Hair follicle dermal papilla cell (primary cell): ENCODE data around the gene PRDM4. TPM values are rescaled to one million over a fixed set of nuclear protein-coding genes. Genes with fewer than 3 reads are reported as not detected.

Source experiments
- total RNA-seq: library from RNA; depleted of rRNA; stranded (reverse); fragments of >200 nt; gene quantifications from 2 replicates; pipeline ENCODE4 v1.2.3, GENCODE V29; 2012

The PRDM4 gene
- total RNA-seq: 40.0 and 44.5 TPM in 2 replicates

DNA sequence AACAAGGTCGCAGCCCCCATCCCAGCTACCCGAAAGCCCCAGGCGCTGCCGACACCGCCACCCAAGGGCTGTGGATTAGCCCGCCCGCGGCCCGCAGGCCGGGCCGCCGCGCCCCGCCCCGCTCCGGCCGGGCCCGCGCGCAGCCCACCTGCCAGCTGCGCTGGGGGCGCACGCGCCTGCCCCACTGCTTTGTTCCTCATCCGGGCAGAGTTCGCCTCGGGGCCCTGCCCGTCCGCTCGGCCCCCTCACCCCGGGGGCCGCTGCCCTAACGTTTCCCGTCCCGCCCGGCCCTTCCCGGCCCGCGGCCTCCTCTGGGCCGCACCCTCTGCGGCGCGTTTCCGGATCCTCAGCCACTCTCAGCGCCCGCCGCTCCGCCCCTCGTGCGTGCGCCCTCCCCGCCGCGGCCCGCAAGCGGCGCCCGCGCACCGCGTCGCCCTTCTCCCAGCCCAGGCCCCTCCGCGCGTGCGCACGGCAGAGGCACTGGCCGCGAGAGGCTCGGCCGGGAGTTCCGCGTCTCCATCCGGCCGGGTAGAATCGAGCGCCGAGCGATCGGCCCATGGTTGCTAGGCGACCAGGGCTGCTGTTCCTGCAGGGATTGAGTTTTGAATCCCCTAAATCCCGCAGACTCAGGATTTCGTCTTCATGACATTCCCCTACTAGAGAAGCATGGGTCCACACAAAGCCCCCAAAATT, at the start of gene PRDM4:
PRDM4 (minus strand) TSS at position 329 of the 693 bp plus-strand sequence. CDS start 622 bp downstream, outside the sequence.

GRCh38 chr12:107774349-107775029, 13.6 kb upstream of the PRDM4 start, which contains the start of gene ASCL4:
ASCL4 (plus strand) TSS chr12:107774704; CDS start chr12:107775219, 515 bp downstream.

DNA sequence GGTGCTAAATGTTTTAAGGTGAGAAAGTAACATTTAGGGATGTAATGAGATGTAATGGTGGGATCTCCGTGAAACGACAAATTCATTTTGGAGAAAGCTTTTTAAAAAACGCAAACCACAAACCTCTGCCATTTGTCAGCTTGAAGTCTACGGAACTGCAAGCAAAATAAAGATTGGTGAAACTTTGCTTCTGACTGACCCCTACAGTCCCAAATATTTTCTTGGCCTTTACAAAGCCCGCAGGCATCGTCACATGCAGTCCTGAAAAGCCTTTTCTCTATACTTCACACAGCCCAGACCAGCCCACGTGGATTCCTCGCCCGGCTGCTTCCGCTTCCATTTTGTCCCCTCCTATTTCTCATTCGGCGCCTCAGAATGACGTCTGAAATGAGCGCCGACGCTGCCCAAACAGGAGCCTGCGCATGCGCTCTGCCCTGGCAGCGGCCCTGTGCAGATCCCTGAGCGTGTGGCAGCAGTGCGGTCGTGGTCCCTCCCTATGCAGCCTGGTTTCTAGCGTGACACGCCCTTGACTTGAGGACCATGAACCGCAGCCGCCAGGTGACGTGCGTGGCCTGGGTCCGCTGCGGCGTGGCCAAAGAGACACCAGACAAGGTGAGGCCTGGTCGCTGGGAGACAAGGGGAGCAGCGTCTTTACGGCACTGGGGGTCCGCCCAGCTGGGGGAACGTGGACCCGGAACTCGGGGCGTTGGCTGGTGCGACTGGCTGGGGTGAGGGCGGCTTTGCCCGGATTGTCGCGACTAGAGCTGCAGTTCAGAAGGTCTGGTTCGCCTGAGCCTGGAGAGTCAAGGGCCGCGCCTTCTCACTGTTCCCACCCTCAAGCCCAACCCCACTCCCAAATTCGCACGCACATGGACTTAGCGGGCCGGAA, 75.3 kb downstream of the PRDM4 start, which contains the start of gene PWP1:
PWP1 (plus strand) TSS at position 440 of the 889 bp plus-strand sequence; CDS start at position 541, 101 bp downstream.

Other genes with a start within 250 kb of the PRDM4 start
- 64.4 and 86.1 TPM in 2 replicates for gene PWP1, start 75.3 kb downstream of the PRDM4 start, total RNA-seq
- not detected in 2 replicates for gene ASCL4, start 13.6 kb upstream of the PRDM4 start, total RNA-seq